Measurements from ENCODE around the gene FMO1. TPM values are rescaled to one million over a fixed set of nuclear protein-coding genes. Genes with fewer than 3 reads are reported as not detected.

The FMO1 gene
- total RNA-seq, 1 experiment from 2014 or later, result not detected

DNA sequence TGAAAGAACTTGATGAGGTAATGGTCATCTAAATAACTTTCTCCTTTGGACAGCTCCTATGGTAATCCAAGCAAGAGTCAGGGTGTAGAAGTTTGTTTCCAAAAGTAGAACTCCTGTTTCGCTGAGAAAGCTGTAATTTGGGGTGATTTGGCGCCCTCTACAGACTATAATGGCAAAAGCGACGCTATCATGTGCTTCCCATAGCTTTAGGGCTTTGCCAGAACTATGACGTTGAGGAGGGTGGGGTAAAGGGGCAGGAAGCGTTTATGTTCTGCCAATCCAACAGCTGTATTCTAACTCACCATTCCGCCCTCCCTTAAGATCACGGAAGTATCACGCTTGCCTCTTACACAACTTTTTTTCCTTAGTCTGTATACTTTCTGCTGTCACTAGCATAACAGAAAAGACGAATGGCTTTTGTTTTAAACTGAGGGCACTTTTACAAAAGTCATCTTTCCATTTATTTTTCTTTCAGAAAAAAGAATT, 65.6 kb downstream of the FMO1 start, which contains the start of gene FMO4:
FMO4 (plus strand) TSS at position 349 of the 486 bp plus-strand sequence. CDS start 5,643 bp downstream, outside the sequence.
- Mint-ChIP-seq H3K9me3 (peaks cover 17% of the 10 kb centered on the region), H3K4me1 (peaks cover 36% of the 10 kb centered on the region), H3K4me3 (peak within 1 kb of the TSS; percentile 68), H3K27ac (peak within 1 kb of the TSS; percentile 91), H3K36me3 (peaks cover 4% of the 10 kb centered on the region), H3K27me3 (ENCODE audit: low read depth) (peaks cover 5% of the 10 kb centered on the region)
- DNase-seq (ENCODE audit: low spot score) (peak; percentile 77), ATAC-seq (peak; percentile 100)
- CTCF ChIA-PET, result interaction anchor here (0.7 to 3.1 kb wide), 69 partner anchors 9 to 624 kb away, joined by 3 to 83 read pairs (median 5); partner anchors contain the start of genes FMO1, FMO3 and PRRC2C
- POLR2A ChIA-PET, result interaction anchor here (0.5 to 1.0 kb wide), 3 partner anchors 15 to 1011 kb away, joined by 3 read pairs; no protein-coding TSS in a partner anchor
- TF ChIP-seq, protein P1, sequence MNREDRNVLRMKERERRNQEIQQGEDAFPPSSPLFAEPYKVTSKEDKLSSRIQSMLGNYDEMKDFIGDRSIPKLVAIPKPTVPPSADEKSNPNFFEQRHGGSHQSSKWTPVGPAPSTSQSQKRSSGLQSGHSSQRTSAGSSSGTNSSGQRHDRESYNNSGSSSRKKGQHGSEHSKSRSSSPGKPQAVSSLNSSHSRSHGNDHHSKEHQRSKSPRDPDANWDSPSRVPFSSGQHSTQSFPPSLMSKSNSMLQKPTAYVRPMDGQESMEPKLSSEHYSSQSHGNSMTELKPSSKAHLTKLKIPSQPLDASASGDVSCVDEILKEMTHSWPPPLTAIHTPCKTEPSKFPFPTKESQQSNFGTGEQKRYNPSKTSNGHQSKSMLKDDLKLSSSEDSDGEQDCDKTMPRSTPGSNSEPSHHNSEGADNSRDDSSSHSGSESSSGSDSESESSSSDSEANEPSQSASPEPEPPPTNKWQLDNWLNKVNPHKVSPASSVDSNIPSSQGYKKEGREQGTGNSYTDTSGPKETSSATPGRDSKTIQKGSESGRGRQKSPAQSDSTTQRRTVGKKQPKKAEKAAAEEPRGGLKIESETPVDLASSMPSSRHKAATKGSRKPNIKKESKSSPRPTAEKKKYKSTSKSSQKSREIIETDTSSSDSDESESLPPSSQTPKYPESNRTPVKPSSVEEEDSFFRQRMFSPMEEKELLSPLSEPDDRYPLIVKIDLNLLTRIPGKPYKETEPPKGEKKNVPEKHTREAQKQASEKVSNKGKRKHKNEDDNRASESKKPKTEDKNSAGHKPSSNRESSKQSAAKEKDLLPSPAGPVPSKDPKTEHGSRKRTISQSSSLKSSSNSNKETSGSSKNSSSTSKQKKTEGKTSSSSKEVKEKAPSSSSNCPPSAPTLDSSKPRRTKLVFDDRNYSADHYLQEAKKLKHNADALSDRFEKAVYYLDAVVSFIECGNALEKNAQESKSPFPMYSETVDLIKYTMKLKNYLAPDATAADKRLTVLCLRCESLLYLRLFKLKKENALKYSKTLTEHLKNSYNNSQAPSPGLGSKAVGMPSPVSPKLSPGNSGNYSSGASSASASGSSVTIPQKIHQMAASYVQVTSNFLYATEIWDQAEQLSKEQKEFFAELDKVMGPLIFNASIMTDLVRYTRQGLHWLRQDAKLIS (CRISPR knock-in tag; IDR thresholded peaks at IDR 0.05; ENCODE audit: borderline replicate concordance), result no peak
- TF ChIP-seq, protein P2, sequence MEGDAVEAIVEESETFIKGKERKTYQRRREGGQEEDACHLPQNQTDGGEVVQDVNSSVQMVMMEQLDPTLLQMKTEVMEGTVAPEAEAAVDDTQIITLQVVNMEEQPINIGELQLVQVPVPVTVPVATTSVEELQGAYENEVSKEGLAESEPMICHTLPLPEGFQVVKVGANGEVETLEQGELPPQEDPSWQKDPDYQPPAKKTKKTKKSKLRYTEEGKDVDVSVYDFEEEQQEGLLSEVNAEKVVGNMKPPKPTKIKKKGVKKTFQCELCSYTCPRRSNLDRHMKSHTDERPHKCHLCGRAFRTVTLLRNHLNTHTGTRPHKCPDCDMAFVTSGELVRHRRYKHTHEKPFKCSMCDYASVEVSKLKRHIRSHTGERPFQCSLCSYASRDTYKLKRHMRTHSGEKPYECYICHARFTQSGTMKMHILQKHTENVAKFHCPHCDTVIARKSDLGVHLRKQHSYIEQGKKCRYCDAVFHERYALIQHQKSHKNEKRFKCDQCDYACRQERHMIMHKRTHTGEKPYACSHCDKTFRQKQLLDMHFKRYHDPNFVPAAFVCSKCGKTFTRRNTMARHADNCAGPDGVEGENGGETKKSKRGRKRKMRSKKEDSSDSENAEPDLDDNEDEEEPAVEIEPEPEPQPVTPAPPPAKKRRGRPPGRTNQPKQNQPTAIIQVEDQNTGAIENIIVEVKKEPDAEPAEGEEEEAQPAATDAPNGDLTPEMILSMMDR (IDR thresholded peaks at IDR 0.05), result peak; percentile 42; the same call in 1 of the 2 replicates
- TF ChIP-seq ZNF263 (CRISPR knock-in tag; IDR thresholded peaks at IDR 0.05; ENCODE audit: low read depth), result no peak
- TF ChIP-seq SP1 (CRISPR knock-in tag; conservative IDR thresholded peaks at IDR 0.05), result 0 out of 2 replicates have a peak, but pooled peaks have one; percentile 40

DNA sequence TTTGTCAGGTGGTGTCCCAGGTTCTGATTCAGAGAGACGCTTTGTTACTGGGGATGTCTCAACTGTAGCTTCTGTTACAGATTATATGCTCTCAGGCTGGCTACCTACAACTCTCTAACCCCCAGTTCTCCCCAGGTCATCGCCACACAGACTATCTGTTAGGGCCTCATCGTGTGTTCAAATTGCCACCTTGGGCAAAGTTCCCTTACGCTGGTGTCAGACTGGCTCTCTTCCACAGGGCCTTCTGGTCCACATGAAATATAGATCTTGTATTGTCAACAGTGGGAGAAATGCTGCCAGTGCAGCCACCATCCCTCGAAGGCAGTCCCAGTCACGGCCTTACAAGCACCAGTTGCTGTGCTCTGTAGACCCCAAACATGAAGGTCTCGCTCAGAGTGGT, 81.0 kb downstream of the FMO1 start:
- H3K36me3 Mint-ChIP-seq, result no peaks in the 10 kb centered on the region
- CTCF ChIA-PET, result no interaction called here
- H3K4me3 Mint-ChIP-seq, result no peak overlapping the region
- no peaks in the 10 kb centered on the region for H3K4me1 Mint-ChIP-seq
- POLR2A ChIA-PET, result no interaction called here
- TF ChIP-seq, protein P3, sequence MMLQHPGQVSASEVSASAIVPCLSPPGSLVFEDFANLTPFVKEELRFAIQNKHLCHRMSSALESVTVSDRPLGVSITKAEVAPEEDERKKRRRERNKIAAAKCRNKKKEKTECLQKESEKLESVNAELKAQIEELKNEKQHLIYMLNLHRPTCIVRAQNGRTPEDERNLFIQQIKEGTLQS (CRISPR knock-in tag; conservative IDR thresholded peaks at IDR 0.05), result no peak
- TF ChIP-seq, protein P4, sequence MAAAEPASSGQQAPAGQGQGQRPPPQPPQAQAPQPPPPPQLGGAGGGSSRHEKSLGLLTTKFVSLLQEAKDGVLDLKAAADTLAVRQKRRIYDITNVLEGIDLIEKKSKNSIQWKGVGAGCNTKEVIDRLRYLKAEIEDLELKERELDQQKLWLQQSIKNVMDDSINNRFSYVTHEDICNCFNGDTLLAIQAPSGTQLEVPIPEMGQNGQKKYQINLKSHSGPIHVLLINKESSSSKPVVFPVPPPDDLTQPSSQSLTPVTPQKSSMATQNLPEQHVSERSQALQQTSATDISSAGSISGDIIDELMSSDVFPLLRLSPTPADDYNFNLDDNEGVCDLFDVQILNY (CRISPR knock-in tag; IDR thresholded peaks at IDR 0.05), result no peak
- TF ChIP-seq, protein P5, sequence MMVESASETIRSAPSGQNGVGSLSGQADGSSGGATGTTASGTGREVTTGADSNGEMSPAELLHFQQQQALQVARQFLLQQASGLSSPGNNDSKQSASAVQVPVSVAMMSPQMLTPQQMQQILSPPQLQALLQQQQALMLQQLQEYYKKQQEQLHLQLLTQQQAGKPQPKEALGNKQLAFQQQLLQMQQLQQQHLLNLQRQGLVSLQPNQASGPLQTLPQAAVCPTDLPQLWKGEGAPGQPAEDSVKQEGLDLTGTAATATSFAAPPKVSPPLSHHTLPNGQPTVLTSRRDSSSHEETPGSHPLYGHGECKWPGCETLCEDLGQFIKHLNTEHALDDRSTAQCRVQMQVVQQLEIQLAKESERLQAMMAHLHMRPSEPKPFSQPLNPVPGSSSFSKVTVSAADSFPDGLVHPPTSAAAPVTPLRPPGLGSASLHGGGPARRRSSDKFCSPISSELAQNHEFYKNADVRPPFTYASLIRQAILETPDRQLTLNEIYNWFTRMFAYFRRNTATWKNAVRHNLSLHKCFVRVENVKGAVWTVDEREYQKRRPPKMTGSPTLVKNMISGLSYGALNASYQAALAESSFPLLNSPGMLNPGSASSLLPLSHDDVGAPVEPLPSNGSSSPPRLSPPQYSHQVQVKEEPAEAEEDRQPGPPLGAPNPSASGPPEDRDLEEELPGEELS (CRISPR knock-in tag; IDR thresholded peaks at IDR 0.05), result no peak
- no peak for TF ChIP-seq NFATC4 (CRISPR knock-in tag; IDR thresholded peaks at IDR 0.05)
- TF ChIP-seq, protein P6, sequence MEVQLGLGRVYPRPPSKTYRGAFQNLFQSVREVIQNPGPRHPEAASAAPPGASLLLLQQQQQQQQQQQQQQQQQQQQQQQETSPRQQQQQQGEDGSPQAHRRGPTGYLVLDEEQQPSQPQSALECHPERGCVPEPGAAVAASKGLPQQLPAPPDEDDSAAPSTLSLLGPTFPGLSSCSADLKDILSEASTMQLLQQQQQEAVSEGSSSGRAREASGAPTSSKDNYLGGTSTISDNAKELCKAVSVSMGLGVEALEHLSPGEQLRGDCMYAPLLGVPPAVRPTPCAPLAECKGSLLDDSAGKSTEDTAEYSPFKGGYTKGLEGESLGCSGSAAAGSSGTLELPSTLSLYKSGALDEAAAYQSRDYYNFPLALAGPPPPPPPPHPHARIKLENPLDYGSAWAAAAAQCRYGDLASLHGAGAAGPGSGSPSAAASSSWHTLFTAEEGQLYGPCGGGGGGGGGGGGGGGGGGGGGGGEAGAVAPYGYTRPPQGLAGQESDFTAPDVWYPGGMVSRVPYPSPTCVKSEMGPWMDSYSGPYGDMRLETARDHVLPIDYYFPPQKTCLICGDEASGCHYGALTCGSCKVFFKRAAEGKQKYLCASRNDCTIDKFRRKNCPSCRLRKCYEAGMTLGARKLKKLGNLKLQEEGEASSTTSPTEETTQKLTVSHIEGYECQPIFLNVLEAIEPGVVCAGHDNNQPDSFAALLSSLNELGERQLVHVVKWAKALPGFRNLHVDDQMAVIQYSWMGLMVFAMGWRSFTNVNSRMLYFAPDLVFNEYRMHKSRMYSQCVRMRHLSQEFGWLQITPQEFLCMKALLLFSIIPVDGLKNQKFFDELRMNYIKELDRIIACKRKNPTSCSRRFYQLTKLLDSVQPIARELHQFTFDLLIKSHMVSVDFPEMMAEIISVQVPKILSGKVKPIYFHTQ (CRISPR knock-in tag; IDR thresholded peaks at IDR 0.05), result no peak
- TF ChIP-seq ZNF219 (CRISPR knock-in tag; IDR thresholded peaks at IDR 0.05; ENCODE audit: borderline replicate concordance), result no peak
- TF ChIP-seq, protein P7, sequence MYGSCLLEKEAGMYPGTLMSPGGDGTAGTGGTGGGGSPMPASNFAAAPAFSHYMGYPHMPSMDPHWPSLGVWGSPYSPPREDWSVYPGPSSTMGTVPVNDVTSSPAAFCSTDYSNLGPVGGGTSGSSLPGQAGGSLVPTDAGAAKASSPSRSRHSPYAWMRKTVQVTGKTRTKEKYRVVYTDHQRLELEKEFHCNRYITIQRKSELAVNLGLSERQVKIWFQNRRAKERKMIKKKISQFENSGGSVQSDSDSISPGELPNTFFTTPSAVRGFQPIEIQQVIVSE (CRISPR knock-in tag; IDR thresholded peaks at IDR 0.05; ENCODE audit: borderline replicate concordance), result no peak
- no peak for TF ChIP-seq PRRX2 (CRISPR knock-in tag; IDR thresholded peaks at IDR 0.05)
- TF ChIP-seq, protein P8, sequence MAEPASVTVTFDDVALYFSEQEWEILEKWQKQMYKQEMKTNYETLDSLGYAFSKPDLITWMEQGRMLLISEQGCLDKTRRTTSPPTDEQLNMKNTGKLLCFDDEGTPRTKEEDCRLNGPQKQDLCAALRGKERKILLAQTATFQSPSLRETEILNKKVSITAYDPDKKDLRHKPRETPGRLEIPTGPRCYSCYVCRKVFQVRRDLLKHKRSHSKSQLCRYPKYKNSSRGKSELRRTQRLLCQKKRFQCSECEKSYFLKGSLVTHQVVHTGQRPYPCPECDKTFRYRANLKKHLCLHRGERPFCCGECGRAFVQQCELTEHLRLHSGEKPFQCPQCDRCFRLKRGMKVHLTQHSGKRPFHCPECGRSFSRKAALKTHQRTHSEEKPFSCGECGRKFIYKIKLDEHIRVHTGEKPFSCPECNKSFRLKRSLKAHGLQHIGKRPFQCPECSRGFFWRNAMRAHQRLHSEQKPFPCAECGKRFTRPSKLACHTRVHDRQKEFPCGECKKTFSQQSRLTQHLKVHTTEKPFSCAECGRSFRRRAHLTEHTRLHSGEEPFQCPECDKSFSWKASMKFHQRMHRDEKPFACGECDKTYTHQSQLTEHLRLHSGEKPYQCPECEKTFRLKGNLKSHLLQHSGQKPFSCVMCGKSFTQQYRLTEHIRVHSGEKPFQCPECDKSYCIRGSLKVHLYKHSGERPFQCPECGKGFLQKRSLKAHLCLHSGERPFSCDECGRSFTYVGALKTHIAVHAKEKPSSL (CRISPR knock-in tag; conservative IDR thresholded peaks at IDR 0.05), result no peak
- TF ChIP-seq JAZF1 (CRISPR knock-in tag; IDR thresholded peaks at IDR 0.05), result no peak
- no peaks in the 10 kb centered on the region for H3K27me3 Mint-ChIP-seq (ENCODE audit: low read depth)
- DNase-seq (ENCODE audit: low spot score), result no peak
- H3K9me3 Mint-ChIP-seq, result no peaks in the 10 kb centered on the region
- H3K27ac Mint-ChIP-seq, result no peak overlapping the region
- no peak for ATAC-seq
